Endodermal cell (in vitro differentiated cells): ENCODE measurements around the gene C3orf85. TPM values are rescaled to one million over a fixed set of nuclear protein-coding genes. Genes with fewer than 3 reads are reported as not detected.
A peak's percentile ranks its signal among the peaks of the same experiment; 100 is the strongest.

Experiments
- DNase-seq: peaks from one replicate; pipeline ENCODE4 v3.0.0-alpha.2; 2017
- H3K27ac ChIP-seq: 2 replicates; pipeline ENCODE4 v1.5.1; 2013; ENCODE audit warnings: mild to moderate bottlenecking, low read depth, low read length, moderate library complexity
- H3K27me3 ChIP-seq: 2 replicates; pipeline ENCODE4 v1.6.1; 2013; ENCODE audit warnings: mild to moderate bottlenecking, low read length, moderate library complexity; ENCODE audit not compliant: insufficient read depth, control insufficient read depth, poor library complexity, severe bottlenecking
- H3K36me3 ChIP-seq: 2 replicates; pipeline ENCODE4 v1.7.0; 2013; ENCODE audit warnings: mild to moderate bottlenecking, low read length, moderate library complexity; ENCODE audit not compliant: control insufficient read depth, insufficient read depth
- H3K4me1 ChIP-seq: one replicate; pipeline ENCODE4 v1.7.0; 2013; ENCODE audit warnings: low read length; ENCODE audit not compliant: control insufficient read depth, insufficient read depth
- H3K4me3 ChIP-seq: 2 replicates; pipeline ENCODE4 v1.5.1; 2013; ENCODE audit warnings: mild to moderate bottlenecking, low read length, moderate library complexity
- H3K9ac ChIP-seq: 2 replicates; pipeline ENCODE4 v1.6.1; 2013; ENCODE audit warnings: mild to moderate bottlenecking, low read length, moderate library complexity; ENCODE audit not compliant: poor library complexity, severe bottlenecking; ENCODE audit errors: extremely low read depth
- H3K9me3 ChIP-seq: 2 replicates; pipeline ENCODE4 v1.6.1; 2013; ENCODE audit warnings: mild to moderate bottlenecking, low read length, moderate library complexity; ENCODE audit not compliant: control insufficient read depth
- H3K27ac Mint-ChIP-seq: 2 replicates; pipeline ENCODE4 v1.8.0; 2020; ENCODE audit warnings: mixed read lengths
- H3K27me3 Mint-ChIP-seq: 2 replicates; pipeline ENCODE4 v1.8.0; 2021; ENCODE audit warnings: mild to moderate bottlenecking, mixed read lengths; ENCODE audit not compliant: insufficient read depth
- H3K36me3 Mint-ChIP-seq: 2 replicates; pipeline ENCODE4 v1.8.0; 2020; ENCODE audit warnings: low read depth, mixed read lengths
- H3K4me1 Mint-ChIP-seq: 2 replicates; pipeline ENCODE4 v1.8.0; 2020; ENCODE audit warnings: mixed read lengths
- H3K4me3 Mint-ChIP-seq: 2 replicates; pipeline ENCODE4 v1.8.0; 2020; ENCODE audit warnings: mild to moderate bottlenecking, moderate library complexity, mixed read lengths
- H3K9me3 Mint-ChIP-seq: 2 replicates; pipeline ENCODE4 v1.8.0; 2020; ENCODE audit warnings: mild to moderate bottlenecking, mixed read lengths
- CTCF ChIP-seq: fragments of 200-600 bp; sonication (generic); conservative IDR thresholded peaks from 2 replicates; pipeline ENCODE4 v1.5.0; 2021; ENCODE audit warnings: antibody characterized with exemption, mild to moderate bottlenecking
- WGBS, 2 experiments: methylation state at CpG; one replicate each; pipeline versions ENCODE4 v1.1.5 to v1.1.7; 2013; ENCODE audit warnings: missing lambda C conversion rate in 2 of 2, mixed read lengths in 1 of 2; ENCODE audit not compliant: insufficient coverage in 1 of 2, insufficient read length in 1 of 2; 5-methylcytosine and 5-hydroxymethylcytosine counted together
- total RNA-seq, 2 donors: library from RNA; stranded (reverse); fragmentation: NEBNext Ultra II Directional in 1 of 2; extraction: Animal tissue kit (Norgen Biotek cat#: 25700) in 1 of 2; gene quantifications; 2 replicates in 1 of 2; 3 replicates in 1 of 2; pipeline ENCODE4 v1.2.1, GENCODE V29; 2021

The C3orf85 gene
- total RNA-seq, 2 donors from 2014 or later = not detected

- 67 to 91% methylated on average over 2 to 5 of the region's 5 CpGs for WGBS, 2 experiments
- peaks cover 2% of the 10 kb centered on the region for H3K9me3 Mint-ChIP-seq
- no peak overlapping the region for H3K4me3 Mint-ChIP-seq
- Histone ChIP-seq H3K27me3 (no peaks in the 10 kb centered on the region), H3K27ac (peak overlapping the region; percentile 78), H3K4me3 (no peak overlapping the region), H3K9ac (no peak overlapping the region), H3K9me3 (no peaks in the 10 kb centered on the region), H3K36me3 (no peaks in the 10 kb centered on the region), H3K4me1 (peaks cover 18% of the 10 kb centered on the region)
- no peaks in the 10 kb centered on the region for H3K36me3 Mint-ChIP-seq
- H3K4me1 Mint-ChIP-seq = peaks cover 20% of the 10 kb centered on the region
- TF ChIP-seq CTCF = no peak
- no peak for DNase-seq
- H3K27ac Mint-ChIP-seq = no peak overlapping the region
- no peaks in the 10 kb centered on the region for H3K27me3 Mint-ChIP-seq
Measured at GRCh38 chr3:109177908-109178307, 41.4 kb downstream of the C3orf85 start.

GRCh38 chr3:109178708-109179107, 42.2 kb downstream of the C3orf85 start:
- H3K4me1 Mint-ChIP-seq = peaks cover 20% of the 10 kb centered on the region
- Histone ChIP-seq H3K36me3 (no peaks in the 10 kb centered on the region), H3K4me3 (no peak overlapping the region), H3K4me1 (peaks cover 18% of the 10 kb centered on the region), H3K9me3 (no peaks in the 10 kb centered on the region), H3K9ac (no peak overlapping the region), H3K27ac (peak overlapping the region; percentile 78), H3K27me3 (no peaks in the 10 kb centered on the region)
- 100% methylated on average over 1 of the region's 1 CpG; no CpG with 5 or more reads in 1 of the 2 experiments for WGBS, 2 experiments
- no peaks in the 10 kb centered on the region for H3K27me3 Mint-ChIP-seq
- no peak for DNase-seq
- no peaks in the 10 kb centered on the region for H3K36me3 Mint-ChIP-seq
- peaks cover 2% of the 10 kb centered on the region for H3K9me3 Mint-ChIP-seq
- peak overlapping the region; percentile 82 for H3K27ac Mint-ChIP-seq
- H3K4me3 Mint-ChIP-seq = no peak overlapping the region
- no peak for TF ChIP-seq CTCF

GRCh38 chr3:109184726-109185125, 48.2 kb downstream of the C3orf85 start:
- H3K4me3 ChIP-seq = no peak overlapping the region
- no peak for TF ChIP-seq CTCF
- H3K4me1 Mint-ChIP-seq = no peaks in the 10 kb centered on the region
- no peaks in the 10 kb centered on the region for H3K36me3 ChIP-seq
- no peak for DNase-seq
- no peak overlapping the region for H3K27ac Mint-ChIP-seq
- H3K4me1 ChIP-seq = no peaks in the 10 kb centered on the region
- H3K36me3 Mint-ChIP-seq = no peaks in the 10 kb centered on the region
- H3K4me3 Mint-ChIP-seq = no peak overlapping the region
- H3K27me3 ChIP-seq = no peaks in the 10 kb centered on the region
- H3K9ac ChIP-seq = no peak overlapping the region
- H3K9me3 ChIP-seq = no peaks in the 10 kb centered on the region
- H3K27me3 Mint-ChIP-seq = no peaks in the 10 kb centered on the region
- no peak overlapping the region for H3K27ac ChIP-seq
- no peaks in the 10 kb centered on the region for H3K9me3 Mint-ChIP-seq
